CD4-positive, alpha-beta T cell treated with Interleukin-1 beta for 1 hour (primary cell): ENCODE measurements around the gene CCL7.
A peak's percentile ranks its signal among the peaks of the same experiment; 100 is the strongest.

Source experiments
- DNase-seq, 2 donors: peaks; one replicate each; pipeline ENCODE4 v3.0.0-alpha.2; 2020 to 2022

The CCL7 gene

DNA sequence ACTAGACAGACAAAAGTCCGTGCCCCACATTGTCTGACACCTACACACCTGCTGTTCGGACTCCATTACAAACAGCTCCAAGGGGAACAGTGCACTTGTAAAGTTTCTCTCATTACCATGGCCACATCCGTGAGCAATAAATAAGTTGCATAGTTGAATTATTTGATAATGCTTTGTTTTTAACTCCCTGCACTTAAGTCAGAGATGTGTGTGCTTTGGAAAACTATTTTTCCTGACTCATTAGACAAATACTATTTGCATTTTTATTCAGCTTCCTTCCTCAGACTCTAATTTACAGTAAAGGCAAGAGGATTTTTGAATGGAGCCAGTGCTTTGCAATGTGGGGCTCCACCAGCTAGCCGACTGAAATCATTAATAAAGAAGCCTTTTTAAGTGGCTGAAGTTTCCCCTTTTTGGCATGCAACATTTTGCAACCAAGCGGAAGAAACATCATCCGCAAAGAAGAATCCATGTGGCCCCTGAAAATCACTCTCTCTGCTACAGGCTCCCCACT is 21.5 kb upstream of the CCL7 start:
- DNase-seq, result no peak

DNA sequence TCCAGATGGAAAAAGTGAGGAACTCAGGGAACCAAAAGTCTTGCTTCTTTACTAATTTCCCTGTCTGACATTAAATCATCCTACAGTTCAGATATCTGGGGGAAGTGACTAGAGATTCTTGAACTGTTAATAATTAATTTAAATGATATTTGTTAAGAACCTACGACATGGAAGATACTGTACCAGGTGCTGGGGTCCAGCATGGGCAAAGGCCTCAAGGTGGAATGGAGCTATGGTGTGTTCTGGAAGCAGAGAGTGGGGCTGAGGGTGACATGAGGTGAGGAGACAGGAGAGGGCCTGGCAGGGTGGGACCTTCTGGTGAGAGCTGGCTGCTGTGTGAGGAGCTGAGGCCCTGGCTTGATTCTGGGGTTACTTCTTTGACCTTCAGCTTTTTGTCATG is 21.0 kb upstream of the CCL7 start:
- DNase-seq, result no peak

DNA sequence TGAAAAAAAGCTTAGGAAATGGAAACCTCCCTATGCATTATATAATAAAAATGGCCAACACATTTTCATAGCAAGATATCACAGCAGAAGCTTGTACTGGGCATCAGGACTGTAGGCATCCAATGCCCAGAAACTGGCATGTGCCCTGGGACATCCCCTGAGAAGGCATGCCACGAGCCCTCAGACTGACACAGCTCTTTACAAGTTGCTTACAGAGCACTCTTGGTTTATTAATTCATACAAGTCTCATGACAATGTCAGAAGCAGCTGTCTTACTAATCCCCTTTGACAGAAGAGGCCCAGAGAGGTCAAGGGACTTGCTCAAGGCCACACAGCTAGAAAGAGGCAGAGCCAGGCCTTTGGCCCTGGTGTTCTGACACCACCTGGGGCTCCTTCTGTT is 20.5 kb upstream of the CCL7 start:
- peak in 1 of 2 donors; percentile 26 for DNase-seq

DNA sequence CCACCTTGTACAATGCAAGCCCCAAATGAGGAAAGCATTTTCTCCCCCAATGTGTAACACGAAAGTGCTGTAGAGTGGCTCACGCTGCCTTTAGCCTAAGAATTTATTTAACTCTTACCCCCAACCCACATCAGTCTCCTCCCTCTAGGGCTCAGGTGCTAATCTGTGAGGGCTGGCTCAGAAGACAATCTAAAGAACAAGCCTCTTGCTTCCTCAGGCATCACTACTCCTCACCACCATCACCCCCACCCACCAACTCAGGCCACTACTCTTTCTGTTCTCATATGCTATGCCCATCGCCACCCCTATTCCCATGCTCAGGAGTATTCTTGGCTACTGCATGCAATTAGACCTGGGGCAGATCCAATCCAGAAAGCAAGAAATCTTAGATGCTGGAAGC is 18.8 kb upstream of the CCL7 start:
- DNase-seq, result no peak

DNA sequence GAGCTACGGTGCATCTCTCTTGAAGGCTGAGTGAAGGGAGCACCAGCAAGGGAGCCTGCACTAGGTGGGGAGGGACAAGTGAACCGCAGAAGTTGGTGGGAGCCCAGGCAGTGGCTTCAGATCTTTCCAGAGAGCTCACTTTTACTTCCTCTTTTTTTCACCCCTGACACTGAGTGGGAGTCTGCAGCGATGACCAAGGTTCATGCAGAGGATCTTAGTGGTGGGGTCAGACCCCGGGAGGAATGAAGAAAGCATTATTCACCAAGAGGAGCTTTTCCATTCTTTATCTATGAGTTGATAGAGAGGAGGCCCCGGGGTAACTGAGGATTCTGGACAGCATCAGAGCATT is 18.0 kb upstream of the CCL7 start:
- DNase-seq, result peak in 1 of 2 donors; percentile 30

DNA sequence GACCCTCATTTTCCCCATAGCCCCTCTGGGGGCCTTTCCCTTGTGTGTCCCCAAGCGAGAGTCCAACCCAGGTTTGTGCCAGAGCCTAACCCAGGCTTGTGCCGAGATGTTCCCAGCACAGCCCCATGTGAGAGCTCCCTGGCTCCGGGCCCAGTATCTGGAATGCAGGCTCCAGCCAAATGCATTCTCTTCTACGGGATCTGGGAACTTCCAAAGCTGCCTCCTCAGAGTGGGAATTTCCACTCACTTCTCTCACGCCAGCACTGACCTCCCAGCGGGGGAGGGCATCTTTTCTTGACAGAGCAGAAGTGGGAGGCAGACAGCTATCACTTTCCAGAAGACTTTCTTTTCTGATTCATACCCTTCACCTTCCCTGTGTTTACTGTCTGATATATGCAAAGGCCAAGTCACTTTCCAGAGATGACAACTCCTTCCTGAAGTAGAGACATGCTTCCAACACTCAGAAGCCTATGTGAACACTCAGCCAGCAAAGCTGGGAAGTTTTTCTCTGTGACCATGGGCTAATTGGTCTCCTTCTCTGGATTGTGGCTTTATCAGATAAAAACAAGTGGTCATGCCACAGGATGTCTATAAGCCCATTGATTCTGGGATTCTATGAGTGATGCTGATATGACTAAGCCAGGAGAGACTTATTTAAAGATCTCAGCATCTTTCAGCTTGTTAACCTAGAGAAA is 17.4 kb upstream of the CCL7 start:
- DNase-seq, result no peak

DNA sequence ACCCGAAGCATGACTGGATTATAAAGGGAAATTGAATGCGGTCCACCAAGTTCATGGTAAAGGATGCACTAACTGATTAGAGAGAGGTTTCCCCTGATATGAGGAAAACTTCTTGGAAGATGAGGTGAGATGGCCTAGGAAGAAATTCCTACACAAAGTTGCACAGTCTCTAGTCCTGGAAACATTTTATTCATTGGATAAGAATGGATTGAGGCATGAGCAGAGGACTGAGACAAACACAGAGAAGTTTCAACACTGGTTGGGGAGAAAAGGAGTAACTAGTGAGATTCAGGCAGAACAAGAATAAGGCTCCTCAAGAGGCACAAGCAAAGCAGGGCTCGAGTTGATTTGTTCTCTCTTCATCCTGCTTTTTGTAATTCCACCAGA is 16.9 kb upstream of the CCL7 start:
- DNase-seq, result no peak

DNA sequence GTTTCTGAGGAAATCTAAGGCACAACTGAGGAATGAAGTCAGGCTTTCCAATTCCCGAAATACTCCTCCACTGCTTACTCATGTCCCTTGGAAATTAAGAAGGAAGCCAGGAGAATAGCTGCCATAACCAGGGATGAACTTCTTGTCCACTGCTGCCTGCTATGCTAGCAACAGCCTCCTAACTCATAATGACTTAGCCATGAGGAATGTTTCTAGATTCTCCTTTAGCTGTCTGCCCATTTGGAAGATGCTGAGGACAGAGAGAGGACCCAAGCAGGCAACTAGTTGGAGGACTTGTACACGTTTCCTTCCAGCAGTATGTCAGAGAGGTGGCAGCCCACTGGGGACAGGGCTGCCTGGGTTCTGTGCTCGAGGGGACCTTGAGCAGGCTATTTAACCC is 15.9 kb upstream of the CCL7 start:
- DNase-seq, result no peak

DNA sequence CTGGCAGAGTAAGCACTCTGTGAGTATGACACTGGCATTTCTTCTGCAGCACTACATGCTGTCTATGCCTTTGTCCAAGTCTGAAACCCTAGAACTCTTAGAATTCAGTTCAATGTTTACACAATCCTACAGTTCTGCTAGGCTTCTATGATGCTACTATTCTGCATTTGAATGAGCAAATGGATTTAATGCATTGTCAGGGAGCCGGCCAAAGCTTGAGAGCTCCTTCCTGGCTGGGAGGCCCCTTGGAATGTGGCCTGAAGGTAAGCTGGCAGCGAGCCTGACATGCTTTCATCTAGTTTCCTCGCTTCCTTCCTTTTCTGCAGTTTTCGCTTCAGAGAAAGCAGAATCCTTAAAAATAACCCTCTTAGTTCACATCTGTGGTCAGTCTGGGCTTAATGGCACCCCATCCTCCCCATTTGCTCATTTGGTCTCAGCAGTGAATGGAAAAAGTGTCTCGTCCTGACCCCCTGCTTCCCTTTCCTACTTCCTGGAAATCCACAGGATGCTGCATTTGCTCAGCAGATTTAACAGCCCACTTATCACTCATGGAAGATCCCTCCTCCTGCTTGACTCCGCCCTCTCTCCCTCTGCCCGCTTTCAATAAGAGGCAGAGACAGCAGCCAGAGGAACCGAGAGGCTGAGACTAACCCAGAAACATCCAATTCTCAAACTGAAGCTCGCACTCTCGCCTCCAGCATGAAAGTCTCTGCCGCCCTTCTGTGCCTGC is 15.2 kb upstream of the CCL7 start, which contains the start of gene CCL2:
CCL2 (plus strand) TSS at position 635 of the 730 bp plus-strand sequence; CDS start at position 700, 65 bp downstream.
- DNase-seq, result no peak

DNA sequence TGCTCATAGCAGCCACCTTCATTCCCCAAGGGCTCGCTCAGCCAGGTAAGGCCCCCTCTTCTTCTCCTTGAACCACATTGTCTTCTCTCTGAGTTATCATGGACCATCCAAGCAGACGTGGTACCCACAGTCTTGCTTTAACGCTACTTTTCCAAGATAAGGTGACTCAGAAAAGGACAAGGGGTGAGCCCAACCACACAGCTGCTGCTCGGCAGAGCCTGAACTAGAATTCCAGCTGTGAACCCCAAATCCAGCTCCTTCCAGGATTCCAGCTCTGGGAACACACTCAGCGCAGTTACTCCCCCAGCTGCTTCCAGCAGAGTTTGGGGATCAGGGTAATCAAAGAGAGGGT is 14.7 kb upstream of the CCL7 start:
- no peak for DNase-seq

DNA sequence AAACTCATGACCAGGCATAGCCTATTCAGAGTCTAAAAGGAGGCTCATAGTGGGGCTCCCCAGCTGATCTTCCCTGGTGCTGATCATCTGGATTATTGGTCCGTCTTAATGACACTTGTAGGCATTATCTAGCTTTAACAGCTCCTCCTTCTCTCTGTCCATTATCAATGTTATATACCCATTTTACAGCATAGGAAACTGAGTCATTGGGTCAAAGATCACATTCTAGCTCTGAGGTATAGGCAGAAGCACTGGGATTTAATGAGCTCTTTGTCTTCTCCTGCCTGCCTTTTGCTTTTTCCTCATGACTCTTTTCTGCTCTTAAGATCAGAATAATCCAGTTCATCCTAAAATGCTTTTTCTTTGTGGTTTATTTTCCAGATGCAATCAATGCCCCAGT is 14.2 kb upstream of the CCL7 start:
- no peak for DNase-seq

DNA sequence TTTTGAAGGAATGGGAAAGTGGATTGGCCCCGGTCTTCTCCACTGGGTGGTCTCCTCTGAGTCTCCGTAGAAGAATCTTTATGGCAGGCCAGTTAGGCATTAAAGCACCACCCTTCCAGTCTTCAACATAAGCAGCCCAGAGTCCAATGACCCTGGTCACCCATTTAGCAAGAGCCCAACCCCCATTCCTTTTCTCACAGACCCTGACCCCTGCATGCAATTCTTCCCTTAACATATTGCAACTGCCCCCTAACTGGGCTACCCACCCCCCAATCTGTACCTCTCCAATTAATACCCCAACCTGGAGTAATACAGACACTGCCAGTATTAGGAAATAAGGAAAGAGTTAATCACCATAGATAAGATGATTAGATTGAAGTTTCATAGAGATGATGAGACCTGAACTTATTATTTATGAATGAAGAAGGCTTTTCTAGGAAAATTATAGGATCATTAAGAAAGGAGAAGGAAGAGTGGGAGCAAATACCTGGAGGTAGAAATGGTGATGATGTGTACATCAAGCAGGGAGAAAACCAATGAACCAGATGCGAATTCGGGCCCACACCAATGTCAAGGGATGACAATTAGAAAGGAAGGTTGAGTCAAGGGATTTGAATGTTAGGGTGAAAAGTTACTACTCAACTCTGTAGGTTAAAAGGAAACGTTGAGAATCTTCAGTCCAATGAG is 12.6 kb upstream of the CCL7 start:
- no peak for DNase-seq

DNA sequence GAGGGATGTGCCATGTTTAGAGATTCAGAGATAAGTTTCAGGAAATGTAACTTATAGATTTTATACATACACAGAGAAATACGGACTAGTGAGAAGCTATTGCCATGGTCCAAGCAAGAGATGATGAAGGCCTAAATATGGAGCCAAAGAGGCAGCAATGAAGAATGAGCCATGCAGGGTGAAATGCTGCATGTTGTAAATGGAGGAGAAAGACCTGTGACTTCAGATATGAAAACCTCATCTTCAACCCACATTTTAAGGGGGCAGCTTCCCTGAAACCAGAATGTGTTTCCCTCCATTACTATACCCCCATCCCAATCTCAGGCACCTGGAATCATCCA is 12.1 kb upstream of the CCL7 start:
- no peak for DNase-seq

DNA sequence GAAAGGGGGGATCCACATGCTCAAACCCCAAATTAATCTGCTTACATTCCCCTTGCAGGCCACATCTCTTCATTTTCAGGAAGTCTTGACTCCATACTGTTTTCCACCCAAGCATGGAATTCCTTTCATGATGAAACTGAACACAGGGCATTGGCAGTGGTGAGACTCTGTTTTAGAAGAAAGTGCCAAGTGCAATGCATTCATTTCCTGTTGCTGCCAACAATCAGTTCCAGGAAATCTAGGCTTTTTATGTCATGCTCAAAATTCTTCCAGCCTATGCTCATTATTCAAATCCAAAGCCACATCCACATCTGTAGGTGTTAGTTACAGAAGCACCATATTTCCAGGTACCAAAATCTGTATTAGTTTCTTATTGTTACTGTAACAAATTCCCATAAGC is 10.9 kb upstream of the CCL7 start:
- DNase-seq, result no peak

DNA sequence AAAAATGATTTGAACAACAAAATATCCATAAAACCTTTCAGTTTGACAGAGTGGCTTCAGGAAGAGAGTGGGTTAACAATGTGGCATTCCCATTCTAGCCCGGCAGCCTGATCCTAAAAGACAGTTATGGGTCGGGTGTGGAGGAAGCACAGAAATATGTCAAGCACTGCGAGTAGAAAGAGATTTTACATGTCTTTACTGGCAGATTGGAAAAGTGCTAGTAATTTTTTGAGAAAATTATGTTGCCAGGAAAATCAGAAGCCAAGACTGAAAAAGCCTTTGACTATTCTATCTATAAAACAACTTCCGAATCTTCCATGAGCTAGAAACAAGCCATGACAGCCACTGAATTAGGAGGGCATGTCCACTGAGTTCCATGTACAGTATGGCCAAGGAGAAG is 9.2 kb upstream of the CCL7 start:
- no peak for DNase-seq

DNA sequence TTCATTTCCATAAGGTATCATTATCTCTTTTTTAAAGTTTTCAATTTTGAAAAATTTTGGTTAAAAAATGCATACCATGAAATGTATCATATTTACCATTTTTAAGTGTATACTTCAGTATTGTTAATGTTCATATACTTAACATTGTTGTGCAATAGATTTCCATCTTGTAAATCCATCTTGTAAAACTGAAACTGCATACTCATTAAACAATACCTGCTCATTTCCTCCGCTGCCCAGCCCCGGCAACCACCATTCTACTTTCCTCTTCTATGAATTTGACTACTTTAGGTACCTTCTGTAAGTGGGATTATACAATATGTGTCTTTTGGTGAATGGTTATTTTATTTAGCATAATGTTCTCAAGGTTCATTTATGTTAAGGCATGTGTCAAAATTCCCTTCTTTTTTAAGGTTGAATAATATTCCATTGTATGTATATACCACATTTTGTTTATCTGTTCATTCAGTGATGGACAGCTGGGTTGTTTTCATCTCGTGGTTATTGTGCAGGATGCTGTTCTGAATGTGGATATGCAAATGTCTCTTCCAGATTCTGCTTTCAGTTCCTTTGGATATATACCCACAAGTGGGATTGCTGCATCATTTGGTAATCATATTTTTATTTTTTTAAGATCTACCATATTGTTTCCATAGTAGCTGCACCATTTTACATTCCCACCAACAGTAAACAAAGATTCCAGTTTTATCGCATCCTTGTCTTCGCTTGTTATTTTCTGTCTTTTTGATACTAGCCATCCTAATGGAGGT is 8.3 kb upstream of the CCL7 start:
- DNase-seq, result no peak

DNA sequence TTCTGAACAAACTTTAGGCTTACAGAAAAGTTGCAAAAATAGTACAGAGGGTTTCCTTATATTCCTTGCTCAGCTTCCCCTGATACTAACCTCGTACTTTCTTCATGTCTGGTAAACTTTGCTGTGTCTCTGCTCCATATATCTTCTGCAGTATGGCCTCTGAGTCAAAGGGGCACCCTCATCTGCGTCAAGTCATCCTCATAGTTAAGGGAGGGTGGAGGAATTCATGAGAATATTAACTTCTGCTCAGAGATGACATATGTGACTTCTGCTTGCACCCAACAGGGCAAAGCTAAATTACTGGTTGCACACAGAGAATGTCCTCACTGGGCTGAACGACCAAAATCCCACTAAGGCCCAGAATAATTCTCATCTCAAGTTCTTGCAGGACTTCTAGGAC is 4.3 kb upstream of the CCL7 start:
- DNase-seq, result no peak

DNA sequence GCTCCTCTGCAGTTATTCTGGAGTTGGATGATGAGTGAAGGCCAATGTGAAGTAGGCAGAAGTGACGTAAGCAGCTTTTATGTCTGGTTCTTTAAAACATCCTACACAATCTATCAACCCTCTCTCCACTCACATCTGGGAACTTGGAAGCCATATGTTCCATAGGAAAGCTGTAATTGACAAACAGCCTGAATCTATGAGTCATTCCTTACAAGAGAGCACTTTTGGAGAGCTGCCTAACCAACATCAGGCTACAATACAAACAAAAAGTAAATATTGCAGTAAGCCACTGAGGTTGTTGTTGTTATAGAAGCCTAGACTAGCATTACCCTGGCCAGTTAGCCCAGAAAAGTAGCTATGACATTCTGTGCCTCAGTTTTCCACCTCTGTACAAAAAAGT is 5.9 kb downstream of the CCL7 start:
- no peak for DNase-seq

DNA sequence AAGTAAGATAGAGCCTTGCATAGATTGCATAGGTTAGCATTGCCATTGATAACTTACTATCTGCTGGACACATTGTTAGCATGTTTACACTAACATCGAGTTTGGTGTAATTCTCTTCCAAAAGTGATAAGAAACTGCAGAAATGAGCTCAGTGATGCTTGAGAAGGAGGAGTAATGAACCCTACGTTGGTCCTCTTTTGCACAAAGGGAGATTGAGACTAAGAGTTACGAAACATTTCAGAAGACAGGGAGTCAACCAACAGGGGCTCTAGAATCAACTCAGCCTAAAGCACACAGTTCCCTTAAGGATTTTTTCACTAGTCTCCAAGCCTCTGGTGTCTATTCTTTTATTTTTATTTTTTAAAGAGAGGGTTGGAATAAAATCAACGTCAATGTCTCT is 6.8 kb downstream of the CCL7 start:
- DNase-seq, result no peak

DNA sequence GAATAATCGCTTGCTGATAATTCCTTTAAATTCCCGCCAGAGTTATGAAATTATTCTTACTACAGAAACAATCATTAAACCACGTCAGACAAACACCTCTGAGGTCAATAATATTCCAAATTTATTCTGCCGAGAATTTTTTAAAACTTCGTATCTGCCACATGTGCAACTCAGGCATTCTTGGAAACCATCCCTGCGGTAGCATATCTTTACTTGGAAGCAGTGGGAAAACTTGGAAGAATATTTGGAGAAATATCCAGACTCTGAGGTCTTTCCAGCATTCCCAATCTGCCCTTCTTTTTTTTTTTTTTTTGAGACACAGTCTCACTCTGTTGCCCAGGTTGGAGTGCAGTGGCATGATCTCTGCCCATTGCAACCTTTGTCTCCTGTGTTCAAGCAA is 13.6 kb downstream of the CCL7 start:
- DNase-seq, result no peak

DNA sequence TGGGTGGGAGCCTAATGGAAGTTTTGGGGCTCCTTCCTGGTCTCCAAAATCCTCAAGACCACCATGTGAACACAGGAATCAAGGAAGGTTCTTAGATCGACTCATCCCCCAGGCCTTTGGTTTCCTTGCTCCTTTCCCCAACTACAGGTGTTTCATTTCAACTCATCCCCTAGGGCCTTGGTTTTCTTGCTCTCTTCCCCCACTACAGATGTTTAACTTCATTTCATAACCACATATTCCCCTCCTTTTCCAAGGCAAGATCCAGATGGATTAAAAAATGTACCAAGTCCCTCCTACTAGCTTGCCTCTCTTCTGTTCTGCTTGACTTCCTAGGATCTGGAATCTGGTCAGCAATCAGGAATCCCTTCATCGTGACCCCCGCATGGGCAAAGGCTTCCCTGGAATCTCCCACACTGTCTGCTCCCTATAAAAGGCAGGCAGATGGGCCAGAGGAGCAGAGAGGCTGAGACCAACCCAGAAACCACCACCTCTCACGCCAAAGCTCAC is 15.3 kb downstream of the CCL7 start, which contains the start of gene CCL11:
CCL11 (plus strand) TSS at position 457 of the 507 bp plus-strand sequence. CDS start 67 bp downstream, outside the sequence.
- DNase-seq, result no peak

DNA sequence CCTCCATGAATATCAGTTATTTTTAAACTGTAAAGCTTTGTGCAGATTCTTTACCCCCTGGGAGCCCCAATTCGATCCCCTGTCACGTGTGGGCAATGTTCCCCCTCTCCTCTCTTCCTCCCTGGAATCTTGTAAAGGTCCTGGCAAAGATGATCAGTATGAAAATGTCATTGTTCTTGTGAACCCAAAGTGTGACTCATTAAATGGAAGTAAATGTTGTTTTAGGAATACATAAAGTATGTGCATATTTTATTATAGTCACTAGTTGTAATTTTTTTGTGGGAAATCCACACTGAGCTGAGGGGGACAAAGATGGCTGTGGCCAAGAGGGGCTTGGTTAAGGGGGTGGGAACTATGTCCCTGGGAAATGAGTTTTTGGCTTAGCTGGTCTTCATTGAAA is 17.9 kb downstream of the CCL7 start:
- DNase-seq, result no peak

DNA sequence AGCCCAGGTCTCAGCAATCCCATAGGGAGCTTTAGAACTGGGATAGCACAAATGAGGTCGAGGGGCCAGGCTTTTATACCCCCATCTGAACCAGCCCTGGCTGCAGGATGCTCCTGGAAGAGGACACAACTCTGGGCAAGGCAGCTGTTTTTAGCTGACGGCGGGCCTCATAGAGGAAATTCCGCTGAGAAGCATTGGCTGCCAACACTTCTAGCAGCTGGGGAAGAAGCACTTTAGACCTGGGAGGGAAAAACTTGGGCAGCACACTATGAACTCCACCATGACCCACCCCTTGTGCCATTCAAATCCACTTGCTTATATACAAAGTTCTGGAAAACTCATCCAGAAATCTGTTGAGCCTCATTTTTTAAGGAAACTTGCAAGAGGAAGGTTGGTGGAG is 20.6 kb downstream of the CCL7 start:
- no peak for DNase-seq
